AG09309 (cell line): ENCODE results near the gene NR1D1.

Source experiments
- DNase-seq: peaks from one replicate; pipeline ENCODE4 v3.0.0-alpha.2; 2010; ENCODE audit warnings: low read depth
- H3K4me3 ChIP-seq: 2 replicates; pipeline ENCODE4 v1.5.1; 2011; ENCODE audit warnings: mild to moderate bottlenecking, low read depth, low read length, moderate library complexity; ENCODE audit not compliant: control insufficient read depth
- TF ChIP-seq, protein P1 (sequence below): IDR thresholded peaks from 2 replicates; pipeline ENCODE4 v1.5.1; 2011; ENCODE audit warnings: mild to moderate bottlenecking, low read depth, low read length, inconsistent platforms; ENCODE audit not compliant: insufficient read depth, control insufficient read depth; ENCODE audit errors: missing control alignments

Gene NR1D1

DNA sequence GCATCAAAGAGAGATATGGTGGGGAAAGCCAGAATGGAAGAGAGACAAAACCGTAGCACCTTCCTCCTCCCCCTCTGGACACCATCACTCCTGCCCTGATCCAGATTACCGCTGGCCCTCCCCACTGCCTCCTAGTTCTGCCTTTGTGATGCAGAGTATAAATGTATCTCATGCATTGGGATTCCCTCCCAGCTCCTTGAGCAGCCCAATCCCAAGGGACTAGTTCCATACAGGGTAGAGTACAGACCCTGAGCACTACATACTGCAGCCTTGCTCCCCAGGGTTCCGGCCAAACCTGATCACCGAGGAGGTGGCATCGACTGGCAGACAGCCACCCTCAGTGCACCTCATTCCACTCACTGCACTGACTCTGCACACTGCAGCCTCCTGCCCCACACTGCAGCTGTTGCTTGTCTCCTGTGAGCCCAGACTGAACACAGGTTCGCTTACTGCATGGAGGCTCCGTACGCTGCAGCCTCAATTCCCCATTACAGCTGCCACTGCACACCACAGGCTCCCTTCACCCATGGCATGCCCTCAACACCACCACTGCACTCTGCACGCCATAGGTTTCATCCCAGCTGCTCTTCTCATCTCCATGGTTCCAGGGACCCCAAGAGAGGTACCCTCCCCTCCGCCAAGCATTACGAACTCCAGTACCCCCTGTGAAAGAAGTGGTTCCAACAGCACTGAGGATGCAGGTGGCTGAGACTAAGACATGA is 39.3 kb downstream of the NR1D1 start:
- DNase-seq = no peak
- TF ChIP-seq, protein P1, sequence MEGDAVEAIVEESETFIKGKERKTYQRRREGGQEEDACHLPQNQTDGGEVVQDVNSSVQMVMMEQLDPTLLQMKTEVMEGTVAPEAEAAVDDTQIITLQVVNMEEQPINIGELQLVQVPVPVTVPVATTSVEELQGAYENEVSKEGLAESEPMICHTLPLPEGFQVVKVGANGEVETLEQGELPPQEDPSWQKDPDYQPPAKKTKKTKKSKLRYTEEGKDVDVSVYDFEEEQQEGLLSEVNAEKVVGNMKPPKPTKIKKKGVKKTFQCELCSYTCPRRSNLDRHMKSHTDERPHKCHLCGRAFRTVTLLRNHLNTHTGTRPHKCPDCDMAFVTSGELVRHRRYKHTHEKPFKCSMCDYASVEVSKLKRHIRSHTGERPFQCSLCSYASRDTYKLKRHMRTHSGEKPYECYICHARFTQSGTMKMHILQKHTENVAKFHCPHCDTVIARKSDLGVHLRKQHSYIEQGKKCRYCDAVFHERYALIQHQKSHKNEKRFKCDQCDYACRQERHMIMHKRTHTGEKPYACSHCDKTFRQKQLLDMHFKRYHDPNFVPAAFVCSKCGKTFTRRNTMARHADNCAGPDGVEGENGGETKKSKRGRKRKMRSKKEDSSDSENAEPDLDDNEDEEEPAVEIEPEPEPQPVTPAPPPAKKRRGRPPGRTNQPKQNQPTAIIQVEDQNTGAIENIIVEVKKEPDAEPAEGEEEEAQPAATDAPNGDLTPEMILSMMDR = no peak

DNA sequence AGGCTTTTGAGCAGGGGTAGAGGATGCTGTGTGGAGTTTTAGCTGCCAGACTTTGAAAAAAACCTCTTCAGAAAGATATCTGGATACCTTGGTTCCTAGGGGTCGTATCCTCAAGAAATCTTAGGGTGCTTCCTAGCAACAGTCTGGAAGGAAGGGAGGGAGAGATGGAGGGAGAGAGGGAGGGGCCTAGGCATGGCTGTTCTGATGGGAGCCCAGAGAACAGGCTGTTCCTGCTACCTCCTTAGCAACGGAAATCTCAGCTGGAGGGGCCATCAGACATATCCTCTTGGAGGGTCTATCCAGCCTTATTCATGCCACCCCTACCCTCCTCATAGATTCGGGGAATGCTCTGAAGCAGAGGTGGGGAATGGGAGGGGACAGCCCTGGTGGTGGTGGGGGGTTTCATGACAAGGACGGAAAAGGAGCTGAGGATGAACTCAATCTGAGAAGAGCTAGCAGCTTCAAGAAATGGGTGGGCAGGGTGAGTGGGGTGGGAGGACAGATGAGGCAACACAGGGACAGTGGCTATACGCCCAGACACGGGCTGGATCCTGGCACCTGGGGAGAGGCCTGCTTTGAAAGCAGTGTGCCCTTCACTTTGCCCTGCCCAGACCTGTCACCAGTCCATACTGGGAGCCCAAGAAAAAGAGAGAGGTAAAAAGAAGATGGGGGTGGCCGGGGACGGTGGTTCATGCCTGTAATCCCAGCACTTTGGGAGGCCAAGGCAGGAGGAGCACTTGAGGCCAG is 40.5 kb downstream of the NR1D1 start:
- no peak for DNase-seq
- TF ChIP-seq, protein P1 = no peak
- H3K4me3 ChIP-seq = no peak overlapping the region

More for the DNA sequence above, 39.3 kb downstream of the NR1D1 start:
- no peak overlapping the region for H3K4me3 ChIP-seq

DNA sequence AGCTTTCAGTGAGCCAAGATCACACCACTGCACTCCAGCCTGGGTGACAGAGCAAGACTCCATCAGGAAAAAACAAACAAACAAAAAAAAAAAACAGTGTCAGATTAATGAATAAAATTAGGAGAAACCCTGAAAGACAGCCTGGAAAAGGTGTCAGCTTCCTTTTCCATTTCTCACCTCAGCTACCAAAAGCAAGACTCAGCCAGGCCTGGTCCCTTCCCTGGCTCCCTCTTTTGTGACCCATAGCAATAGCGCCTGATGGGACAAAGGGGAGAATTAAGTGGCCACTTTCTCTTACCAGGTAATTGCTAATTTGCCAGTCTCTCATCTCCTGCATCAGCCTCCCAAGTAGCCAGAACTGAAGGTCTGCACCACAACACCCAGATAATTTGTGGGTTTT is 41.5 kb downstream of the NR1D1 start:
- H3K4me3 ChIP-seq = no peak overlapping the region
- DNase-seq = no peak
- TF ChIP-seq, protein P1 = no peak

DNA sequence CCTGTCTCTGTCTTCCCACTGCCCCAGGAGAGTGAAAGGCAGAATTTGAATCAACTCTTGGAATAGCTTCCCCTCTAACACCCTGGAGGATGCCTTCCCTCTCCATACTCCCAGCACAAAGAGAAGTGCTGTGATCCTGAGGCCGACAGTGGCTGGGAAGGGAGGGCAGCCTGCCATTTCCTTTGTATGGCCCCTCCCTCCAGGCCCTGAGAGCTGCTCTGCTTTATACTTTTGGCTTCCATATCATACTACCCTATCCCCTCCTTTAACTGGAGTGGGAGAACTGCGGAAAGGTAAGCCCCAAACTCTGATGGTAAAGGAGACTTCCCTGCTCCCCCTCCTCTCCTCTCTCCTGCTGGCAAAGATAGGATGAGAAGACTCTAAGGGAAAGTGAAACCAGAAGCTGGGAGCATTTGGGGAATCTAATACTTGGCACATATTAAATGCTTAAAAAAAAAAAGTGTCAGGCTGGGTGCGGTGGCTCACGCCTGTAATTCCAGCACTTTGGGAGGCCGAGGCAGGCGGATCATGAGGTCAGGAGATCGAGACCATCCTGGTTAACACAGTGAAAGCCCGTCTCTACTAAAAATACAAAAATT is 42.1 kb downstream of the NR1D1 start:
- TF ChIP-seq, protein P1 = no peak
- no peak for DNase-seq

DNA sequence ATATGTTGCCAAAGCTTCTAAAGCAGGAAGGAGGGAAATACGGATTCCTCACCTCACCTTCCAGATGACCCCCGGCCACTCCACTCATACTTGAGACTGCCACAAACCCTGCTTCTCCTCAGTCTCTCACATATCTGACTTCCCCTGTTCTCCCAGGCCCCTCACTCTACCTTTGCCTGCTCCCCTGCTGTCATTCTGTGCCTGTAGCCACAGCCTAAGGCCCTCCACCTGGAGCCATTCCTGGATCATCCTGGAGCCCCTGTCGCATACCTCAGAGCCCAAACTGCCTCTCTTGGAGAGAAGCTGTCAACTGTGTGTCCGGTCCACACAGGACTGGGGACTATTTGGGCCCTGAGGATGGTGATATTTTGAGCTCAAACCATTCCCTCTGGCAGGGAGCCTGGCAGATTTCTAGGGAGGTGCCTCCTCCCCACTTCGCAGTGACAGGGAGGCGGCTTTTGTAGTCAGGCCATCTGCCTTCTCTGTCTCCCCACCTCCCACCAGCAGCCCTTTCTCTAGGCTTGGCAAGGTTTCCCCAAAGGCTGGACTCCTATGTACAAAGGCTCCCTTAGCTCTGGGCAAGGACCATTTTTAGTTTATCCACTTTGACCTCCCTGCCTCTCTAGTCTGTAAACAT is 43.9 kb downstream of the NR1D1 start:
- H3K4me3 ChIP-seq = no peak overlapping the region
- TF ChIP-seq, protein P1 = no peak
- no peak for DNase-seq

More for the DNA sequence above, 42.1 kb downstream of the NR1D1 start:
- no peak overlapping the region for H3K4me3 ChIP-seq
